ENCODE results near the gene KCNMA1.
"Not testable (repeated sequence)": the region's sequence is repeated elsewhere in the genome, so short reads cannot be mapped to it uniquely, and the experiment has no call there.

The KCNMA1 gene

GRCh38 chr10:77578583-77579227, 58.9 kb downstream of the KCNMA1 start:
- no peak for DNase-seq

GRCh38 chr10:77577666-77578229, 59.9 kb downstream of the KCNMA1 start:
- no peak for DNase-seq

DNA sequence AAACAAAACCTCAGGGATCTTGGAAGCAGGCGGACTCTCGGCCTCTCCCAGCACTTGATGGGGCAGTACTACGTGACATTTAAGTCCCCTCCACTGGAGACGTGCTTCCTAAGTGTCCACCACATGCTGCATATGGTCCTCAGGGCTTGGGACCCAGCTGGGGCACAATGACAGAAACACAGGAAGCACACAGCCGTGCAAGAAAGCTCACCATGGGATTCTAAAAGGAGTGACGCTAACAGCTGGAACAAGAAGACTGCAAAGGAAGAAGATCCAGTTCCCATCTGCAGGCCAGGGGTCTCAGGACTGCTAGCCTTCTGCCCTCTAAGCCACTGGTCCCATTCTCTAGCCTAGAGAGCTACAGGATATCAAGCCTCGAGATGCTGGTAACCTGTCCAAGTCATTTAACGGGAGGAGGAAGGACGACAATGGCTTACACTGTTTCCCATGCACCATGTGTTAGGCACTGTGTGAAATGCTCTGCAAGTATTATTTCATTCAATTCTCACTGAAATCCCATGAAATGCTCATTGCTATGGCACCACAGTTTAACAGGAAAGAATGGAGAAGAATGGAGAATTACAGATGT, 61.1 kb downstream of the KCNMA1 start:
- DNase-seq: no peak

GRCh38 chr10:77576007-77576367, 61.6 kb downstream of the KCNMA1 start:
- DNase-seq: no peak

- DNase-seq: no peak
These were observed 62.2 kb downstream of the KCNMA1 start for GRCh38 chr10:77575271-77576006.

DNA sequence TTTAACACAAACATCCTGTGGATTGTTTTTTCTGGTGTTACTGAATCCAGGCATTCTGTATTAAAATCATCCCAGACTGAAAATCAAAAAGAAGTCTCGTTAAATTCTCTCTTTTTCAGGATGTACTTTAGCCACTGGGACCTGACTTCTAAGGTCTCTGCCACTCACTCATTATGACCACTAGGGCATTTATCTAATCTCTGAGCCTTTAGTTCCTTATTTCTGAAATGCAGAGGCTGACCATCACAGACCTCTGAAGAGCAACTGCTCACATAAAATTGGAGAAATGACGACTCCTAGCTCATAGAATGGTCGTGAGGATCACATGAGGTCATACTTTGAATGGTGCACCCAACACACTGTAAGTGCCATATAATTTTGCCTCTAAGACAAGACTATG, 63.2 kb downstream of the KCNMA1 start:
- DNase-seq: no peak

- DNase-seq: not testable (repeated sequence)
These were observed 65.1 kb downstream of the KCNMA1 start for GRCh38 chr10:77572520-77572919.

GRCh38 chr10:77571490-77571889, 66.1 kb downstream of the KCNMA1 start:
- DNase-seq: peak; percentile 1

GRCh38 chr10:77566914-77567566, 70.6 kb downstream of the KCNMA1 start:
- DNase-seq: no peak

- DNase-seq: no peak
These were observed 71.4 kb downstream of the KCNMA1 start for GRCh38 chr10:77566236-77566635.

DNA sequence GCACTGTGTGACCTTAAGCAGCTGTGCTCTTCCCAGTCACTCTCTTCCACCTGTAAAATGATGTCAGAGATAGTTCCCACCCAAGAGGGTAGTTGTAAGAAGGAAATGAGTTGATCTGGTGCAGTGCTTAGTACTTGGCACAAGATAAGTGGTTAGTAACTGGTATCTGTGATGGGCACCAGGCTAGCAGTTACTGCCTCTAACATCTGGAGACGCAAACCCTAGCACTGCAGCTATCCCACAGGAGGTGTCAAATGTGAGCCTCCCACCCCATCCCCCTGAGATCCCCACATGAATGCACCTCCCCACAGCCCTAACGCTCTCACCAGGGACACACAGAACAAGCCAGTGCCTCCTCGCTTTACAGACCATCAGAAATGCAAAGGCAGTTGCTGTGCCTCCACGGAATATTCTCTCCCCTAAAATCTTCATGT, 72.0 kb downstream of the KCNMA1 start:
- no peak for DNase-seq

DNA sequence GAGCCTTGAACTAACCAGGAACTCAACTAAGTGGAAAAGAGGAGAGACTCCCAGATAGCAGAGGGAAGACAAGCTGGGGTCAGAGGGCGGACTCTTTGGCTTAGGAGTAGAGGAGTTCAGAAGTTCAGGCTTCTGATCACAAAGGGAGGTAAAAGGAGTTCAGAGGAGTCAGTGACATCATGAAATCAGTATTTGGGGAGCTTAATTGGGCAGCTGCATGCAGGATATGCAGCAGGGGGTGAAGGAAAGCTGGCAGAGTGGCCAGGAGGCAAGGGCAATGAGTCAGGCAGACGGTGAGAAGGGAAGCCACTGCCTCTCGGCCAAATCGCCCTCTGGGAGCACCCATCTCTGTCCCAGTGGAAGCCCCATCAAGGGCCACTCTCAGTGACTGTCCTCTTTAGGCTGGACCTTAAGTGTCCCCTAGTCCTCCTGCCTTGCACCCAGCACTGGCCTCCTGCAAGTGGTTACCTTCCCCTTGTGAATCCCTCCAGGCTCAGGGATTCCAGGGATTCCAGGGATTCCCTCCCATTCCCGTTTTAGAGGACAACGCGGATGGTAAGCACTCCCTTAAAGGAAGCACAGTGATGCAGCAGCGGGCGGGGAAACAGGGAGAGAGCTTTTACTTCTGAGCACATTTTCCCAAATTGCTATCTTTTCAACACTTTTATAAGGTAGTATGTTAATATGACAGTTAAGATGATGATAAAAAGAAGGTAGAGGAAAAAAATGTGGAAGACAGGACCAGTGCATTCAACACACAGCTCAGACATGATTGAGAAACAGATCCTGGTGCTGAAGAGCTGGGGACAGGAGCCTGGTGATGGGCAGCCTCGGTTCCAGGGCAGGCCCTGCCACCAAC, 72.6 kb downstream of the KCNMA1 start:
- DNase-seq: no peak

GRCh38 chr10:77563638-77564270, 73.9 kb downstream of the KCNMA1 start:
- DNase-seq: no peak

DNA sequence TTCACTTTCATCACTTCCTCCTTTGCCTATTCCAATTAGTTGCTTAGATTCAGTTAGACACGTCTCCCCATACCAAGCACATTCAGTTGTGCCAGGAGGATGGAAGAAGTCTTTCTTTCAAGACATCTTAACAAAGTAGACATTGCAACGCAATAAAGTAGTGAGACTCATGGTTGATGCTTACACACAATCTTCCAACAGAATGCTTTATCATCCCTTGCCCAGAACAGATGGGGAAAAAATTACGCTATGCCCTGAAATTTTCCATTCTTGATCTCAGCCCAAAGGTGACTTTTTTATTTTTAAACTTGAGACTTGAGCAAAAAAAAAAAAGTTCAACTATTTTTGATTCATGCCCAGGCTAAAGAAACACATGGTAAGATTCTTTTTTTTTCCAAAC, 74.9 kb downstream of the KCNMA1 start:
- no peak for DNase-seq

DNA sequence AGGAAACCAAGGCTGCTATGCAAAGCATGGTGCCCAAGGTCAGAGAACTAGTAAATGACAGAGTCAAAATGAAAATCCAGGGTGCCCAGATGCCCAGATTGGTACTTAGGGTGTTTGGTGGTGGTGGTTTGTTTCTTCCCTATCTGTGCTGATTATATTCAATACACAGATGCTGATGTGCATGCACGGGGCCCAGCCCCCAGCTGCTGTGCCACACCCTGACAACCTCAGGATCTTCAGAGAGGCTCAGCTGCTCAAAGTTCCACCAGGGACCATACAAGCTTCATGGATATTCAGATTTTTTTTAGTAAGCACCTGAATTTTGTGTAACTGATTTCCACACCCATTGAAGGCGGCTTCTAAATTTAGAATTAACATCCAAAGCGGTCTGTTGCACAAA, 75.6 kb downstream of the KCNMA1 start:
- DNase-seq: no peak

GRCh38 chr10:77560471-77560870, 77.1 kb downstream of the KCNMA1 start:
- no peak for DNase-seq

DNA sequence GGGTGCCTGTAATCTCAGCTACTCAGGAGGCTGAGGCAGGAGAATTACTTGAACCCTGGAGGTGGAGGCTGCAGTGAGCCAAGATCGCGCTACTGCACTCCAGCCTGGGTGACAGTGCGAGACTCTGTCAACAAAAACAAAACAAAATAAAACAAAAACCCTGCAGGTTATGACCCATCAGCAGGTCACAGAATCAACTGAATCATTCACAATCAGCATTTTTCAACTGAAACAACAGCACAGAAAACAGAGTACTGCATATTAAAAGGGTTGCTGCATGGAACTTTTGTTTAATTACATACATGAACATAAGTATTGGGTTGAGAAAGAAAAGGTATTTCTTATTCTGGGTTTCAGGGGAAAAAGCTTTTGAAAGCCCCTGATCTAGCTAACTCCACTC, 77.6 kb downstream of the KCNMA1 start:
- DNase-seq: no peak

- no peak for DNase-seq
These were observed 80.5 kb downstream of the KCNMA1 start for GRCh38 chr10:77556990-77557601.

- DNase-seq: no peak
These were observed 81.9 kb downstream of the KCNMA1 start for GRCh38 chr10:77555591-77556212.

DNA sequence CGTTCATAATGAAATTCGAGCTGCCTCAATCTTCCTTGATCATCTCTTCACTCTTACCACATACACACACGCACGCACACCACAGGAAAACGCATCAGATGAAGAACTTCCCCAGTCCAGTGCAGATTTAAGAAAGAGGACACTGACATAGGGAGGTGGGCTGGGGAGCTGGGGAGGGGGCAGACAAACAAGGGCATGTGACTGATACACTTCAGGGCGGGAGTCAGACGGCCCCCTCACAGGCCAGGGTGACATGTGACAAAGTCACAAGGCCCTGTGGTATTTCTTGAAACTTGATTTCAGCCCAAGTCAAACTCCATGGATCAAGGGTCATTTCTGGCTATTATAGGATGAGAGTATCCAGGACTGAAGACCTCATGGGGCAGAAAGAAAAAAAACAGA, 82.6 kb downstream of the KCNMA1 start:
- DNase-seq: no peak

- DNase-seq: no peak
These were observed 83.6 kb downstream of the KCNMA1 start for GRCh38 chr10:77553966-77554365.

Data from NCI-H2029 treated with DMSO at 0.1 percent for 48 hours (cell line).